Measurements from ENCODE around the gene FHIP1A.
A peak's percentile ranks its signal among the peaks of the same experiment; 100 is the strongest.
"Not testable (repeated sequence)": the region's sequence is repeated elsewhere in the genome, so short reads cannot be mapped to it uniquely, and the experiment has no call there.

FHIP1A gene

DNA sequence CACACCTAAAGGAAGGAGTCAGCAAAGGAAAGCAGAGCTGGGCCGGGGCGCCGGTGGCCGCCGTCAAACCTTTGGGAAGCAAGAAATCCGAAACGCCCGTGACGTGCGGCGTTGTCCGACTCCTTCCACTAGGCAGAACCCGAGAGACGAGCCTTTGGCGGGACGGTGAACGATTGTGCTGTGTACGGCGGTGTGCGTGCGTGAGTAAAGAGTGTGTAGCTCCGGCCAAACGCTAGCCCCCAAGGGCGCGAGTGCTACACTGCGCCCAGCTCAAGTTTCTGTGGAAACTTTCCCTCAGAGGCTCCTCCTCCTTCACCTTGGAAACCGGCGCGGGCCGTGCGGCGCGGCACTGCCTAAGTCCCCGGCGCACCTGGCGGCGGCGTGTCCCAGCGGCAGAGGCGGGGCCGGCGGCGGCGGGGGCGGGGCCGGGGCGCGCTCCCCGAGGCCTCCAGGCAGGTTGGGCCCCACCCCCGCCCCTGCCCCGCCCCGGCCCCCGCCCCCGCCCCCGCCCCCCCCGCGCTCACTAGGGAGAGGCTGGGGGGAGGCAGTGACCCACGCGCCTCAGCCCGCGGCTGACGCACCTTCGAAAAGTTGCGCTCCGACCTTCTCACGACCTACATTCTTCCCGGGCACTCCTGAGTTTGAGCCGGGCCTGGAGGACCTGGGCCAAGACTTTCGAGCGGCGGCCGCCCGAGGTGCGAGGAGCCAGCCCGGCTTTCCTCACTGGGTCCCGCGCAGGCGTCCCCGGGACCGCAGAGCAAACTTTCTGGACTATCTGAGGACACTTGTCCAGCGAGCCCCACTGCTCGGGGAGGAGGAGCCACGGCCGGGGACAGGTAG, at the start of gene FHIP1A:
Gene FHIP1A, plus strand, starts transcription at position 547 of the 840 bp plus-strand sequence. CDS start 157,084 bp downstream, outside the sequence.
- peak; percentile 81 for DNase-seq

DNA sequence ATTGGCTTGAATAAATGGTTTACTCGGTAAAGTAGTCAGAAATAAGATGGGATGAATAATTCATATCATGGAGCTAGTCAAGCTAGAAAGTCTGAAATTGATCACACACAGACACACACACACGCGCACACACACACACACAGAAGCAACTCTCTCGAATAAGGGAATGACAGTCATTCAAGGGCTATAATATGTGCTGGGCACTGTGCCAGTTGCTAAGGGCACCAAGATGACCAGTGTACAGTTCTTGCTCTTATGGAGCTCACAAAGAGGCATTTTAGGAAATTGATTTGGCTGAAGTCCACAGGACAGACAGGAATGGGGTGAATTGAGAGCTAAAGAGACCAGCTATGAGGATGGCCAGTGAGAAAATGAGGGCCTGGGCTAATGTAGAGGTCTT, 49.4 kb upstream of the FHIP1A start:
- no peak for DNase-seq

DNA sequence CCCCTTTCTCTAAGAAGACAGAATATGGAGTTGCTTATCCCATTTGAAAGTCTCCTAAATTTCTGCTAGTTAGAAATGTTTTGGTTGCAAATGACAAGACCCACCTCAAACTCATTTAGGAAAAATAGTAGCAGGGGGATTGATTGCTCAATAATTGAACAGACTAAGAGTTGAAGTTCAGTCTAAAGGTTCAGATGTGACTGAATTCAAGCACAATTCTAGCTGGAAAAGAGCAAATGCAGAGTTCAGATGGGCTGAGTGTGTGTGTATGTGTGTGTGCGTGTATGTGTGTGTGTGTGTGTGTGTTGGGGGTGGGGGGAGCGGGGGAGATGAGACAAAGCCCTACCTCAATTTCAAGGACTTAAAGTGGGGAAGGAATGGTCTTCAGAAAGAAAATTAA, 47.9 kb upstream of the FHIP1A start:
- no peak for DNase-seq

DNA sequence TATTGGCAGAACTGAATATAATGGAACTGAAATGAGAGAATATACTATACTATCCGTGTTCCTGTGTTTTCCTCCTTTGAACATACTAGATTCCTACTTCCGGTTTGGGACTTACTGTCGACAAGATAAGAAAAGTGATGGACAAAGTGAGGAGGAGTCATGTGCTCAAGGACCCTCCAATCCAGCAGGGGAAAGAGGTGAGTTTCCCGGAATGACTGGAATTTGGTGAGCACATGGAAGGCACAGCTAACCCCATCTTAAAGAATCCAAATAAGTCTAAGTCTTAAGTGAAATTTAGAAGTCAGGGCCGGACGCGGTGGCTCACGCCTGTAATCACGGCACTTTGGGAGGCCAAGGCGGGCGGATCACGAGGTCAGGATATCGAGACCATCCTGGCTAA, 47.0 kb upstream of the FHIP1A start:
- DNase-seq: no peak

DNA sequence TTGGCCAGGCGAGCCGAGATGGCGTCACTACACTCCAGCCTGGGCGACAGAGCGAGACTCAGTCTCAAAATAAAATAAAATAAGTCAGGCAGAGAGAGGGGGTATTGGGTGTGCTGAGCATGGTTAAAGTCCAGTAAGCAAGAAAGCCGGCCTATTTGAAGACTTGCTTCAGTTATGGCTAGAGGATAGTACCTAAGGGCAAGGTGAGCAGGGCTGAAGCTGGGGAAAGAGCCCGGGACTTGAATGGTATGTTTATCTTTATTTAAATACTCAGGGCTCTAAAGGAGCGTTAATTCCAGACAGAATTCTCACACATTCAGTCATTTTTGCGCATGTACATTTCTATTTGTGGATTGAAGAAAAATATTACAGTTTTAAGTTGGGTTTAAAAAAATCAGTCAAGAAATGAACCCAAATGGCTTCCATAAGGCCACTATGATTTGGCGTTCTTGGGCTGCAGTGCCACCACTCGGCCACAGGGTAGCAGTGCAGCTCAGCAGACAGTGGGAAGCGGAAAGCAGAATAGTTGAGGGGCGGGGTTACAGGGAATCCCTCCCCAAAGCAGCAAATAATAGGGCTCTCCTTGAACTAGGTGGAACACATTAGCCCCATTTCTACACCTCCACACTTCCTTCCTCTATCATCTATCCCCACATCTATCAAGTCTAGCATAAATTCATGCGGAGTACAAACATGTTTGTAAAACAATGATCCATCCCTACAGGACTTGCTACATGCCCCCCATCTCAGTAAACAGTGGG, 46.4 kb upstream of the FHIP1A start:
- peak; percentile 86 for DNase-seq

DNA sequence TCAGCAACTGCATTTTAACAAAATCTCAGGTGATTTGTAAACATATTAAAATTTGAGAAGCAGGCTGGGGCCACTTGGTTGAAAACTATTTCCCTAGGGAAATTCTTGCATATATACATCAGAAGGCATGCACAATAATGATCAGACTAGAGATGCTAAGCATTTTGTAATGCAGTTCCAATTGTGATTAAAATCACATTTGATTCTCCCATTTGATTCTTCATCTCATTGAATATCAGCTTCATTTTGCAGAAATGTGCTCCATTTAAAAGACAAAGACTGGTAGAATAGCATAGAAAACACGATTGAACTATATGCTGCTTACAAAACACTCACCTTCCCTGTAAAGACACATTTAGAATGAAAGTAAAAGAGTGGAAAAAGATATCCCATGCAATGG, 32.4 kb upstream of the FHIP1A start:
- no peak for DNase-seq

DNA sequence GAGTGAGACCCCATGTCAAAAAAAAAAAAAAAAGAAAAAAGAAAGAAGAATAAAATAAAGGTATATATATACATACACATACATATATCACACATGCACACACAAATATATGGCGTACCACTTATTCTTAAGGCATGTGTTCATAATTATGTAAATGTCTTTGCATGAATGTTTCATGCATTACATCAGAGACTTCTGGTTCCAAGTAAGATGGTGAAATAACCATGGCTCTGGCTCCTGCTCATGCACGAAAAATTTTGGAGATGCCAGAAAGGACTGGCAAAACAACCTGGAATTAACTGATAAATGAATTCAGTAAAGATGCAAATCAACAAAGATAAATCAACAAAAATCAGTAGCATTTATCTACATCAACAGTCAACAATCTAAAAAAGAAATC, 19.7 kb upstream of the FHIP1A start:
- no peak for DNase-seq

DNA sequence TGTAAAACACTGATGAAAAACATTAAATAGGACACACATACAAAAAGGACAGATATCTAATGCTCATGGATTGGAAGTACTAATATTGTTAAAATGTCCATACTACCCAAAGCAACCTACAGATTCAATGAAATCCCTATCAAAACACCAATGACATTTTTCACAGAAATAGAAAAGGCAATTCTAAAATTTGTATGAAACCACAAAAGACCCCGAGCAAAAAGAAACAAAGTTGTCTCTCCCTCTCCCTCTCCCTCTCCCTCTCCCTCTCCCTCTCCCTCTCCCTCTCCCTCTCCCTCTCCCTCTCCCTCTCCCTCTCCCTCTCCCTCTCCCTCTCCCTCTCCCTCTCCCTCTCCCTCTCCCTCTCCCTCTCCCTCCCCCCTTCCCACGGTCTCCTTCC, 19.2 kb upstream of the FHIP1A start:
- DNase-seq: not testable (repeated sequence)

DNA sequence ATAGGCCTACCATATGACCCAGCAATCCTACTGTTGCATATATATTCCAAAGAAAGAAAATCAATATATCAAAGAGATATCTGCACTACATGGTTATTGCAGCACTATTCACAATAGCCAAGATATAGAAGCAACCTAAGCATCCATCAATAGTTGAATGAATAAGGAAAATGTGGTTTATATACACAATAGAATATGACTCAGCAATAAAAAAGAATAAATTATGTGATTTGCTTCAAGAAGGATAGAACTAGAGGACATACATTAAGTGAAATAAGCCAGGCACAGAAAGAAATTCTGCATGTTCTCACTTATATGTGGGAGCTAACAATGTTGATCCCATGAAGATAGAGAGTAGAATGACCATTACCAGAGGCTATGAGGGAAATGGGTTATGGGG, 13.1 kb upstream of the FHIP1A start:
- no peak for DNase-seq

DNA sequence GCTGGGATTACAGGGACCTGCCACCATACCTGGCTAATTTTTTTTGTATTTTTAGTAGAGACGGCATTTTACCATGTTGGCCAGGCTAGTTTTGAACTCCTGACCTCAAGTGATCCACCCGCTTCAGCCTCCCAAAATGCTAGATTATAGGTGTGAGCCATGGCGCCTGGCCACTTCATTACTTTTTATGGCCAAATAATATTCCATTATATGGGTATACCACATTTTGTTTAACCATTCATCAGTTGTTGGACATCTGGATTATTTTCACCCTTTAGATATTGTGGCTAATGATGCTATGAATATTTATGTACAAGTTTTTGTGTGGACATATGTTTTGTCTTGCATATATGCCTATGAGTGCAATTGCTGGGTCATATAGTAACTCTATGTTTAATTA, 8.6 kb upstream of the FHIP1A start:
- no peak for DNase-seq

DNA sequence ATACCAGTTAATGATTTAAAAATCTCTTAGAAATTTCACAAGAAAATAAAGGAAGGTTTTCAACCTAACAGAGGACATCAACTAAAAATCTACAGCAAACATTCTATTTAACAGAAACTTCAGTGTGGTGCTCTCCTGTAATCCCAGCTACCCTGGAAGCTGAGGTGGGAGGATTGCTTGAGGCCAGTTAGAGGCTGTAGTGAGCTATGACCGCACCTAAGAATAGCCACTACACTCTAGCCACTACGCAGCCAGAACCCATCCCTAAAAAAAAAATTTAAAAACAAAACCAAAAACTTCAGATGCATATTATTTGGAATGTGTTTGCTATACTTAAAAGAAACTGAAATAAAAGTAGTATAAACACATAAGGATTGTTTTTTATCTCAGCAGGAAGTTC, 7.2 kb upstream of the FHIP1A start:
- no peak for DNase-seq

DNA sequence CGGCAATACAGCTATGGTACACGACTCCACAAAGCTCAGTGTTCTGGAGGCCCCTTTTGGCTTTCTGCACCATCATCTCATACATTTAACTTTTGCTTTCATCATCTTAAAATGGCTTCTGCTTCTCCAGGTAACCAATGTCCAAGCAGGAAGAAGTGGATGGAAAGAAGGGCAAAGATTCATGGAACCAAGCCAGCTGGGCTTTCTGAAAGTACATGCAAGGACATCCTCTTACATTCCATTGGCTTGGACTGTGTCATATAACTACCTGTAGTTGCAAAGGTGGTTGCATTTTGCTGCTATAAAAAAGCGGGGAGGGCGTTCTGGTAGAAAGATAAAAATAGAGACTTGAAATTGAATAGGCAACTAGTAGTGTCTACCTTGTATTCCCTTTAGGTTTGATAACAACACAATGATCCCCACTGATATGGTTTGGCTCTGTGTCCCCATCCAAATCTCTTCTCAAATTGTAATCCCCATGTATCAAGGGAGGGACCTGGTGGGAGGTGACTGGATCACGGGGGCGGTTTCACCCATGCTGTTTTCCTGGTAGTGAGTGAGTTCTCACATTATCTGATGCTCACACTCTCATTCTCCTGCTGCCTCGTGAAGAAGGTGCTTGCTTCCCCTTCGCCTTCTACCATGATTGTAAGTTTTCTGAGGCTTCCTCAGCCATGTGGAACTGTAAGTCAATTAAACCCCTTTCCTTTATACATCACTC, 6.7 kb upstream of the FHIP1A start:
- no peak for DNase-seq

DNA sequence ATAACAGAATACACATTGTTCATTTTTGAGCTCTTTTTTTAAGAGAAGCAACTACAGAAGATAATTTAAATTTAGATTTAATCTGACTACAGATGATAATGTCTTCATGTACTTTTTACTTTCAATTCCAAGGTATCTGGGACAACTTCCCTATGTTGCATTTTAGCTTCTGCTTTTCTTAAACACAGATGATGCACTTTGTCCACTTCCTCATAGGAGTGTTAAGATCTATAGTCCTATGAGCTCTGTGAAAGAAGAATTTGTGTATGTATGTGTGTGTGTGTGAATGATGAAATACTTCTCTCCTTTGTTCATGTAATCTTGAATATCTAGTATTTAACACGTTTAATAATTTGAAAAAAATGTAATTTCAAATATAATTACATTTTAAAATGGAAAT, 5.3 kb upstream of the FHIP1A start:
- DNase-seq: no peak

DNA sequence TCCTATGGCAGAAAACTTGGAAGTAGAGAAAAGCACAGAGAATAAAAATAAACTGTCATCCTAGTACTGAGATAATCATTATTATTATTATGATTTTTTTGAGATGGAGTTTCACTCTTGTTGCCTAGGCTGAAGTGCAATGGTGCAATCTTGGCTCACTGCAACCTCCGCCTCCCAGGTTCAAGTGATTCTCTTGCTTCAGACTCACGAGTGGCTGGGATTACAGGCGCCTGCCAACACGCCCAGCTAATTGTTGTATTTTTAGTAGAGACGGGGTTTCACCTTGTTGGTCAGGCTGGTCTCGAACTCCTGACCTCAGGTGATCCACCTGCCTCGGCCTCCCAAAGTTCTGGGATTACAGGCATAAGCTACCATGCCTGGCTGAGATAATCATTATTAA, 4.2 kb upstream of the FHIP1A start:
- DNase-seq: not testable (repeated sequence)

DNA sequence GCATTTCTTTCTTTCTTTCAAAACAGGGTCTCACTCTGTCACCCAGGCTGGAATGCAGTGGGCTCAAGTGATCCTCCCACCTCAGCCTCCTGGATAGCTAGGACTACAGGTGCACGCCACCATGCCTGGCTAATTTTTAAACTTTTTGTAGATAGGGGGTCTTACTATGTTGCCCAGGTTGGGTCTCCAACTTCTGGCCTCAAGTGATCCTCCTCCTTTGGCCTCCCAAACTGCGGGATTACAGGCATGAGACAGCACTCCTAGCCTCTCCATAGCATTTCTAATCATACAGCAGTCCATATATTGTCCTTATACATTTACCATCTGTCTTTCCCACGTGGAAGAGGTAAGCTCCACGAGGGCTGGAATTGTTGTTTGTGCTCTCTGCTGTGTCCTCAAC, 2.0 kb upstream of the FHIP1A start:
- DNase-seq: no peak

DNA sequence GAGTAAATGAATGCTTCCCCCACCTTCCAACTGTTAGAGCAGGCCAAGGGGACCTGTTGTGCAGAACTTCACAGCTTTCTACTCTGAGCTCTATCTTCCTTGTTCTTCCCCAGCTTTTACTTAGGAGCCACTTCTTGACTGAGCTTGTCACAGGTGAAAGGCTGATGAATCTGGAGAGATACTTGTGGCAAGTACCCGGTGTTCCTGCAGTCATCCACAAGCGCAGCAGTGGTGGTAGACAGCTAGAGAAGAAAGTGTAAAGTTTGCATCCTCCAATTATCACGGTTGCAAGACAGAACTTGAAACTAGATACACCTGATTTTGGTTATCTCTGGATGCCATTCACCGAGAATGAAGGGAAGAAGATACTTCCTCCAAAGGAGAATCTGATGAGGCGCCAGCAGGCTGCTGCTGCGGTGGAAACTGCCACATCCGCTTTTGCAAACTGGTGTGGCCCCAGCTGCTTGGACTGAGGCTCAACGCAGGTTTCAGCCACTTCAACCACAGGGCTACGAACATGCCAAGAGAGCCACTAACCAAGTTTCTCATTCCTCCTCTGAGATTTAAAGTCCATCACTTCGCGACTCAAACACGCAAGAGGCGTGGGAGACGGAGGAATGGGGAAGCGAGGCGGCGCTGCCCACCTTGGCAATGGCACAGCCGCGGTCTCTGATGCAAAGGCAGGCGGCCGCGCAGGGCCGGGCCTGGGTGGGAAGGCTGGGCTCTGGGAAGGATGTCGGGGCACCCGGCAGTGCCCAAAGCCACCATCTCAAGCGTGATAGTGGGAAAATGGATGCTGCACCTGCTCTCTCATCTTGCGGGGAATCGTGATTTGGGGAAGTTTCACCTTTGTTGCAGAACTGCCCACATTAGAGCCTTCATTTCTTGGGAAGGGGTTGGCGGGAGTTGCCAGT, 1.3 kb upstream of the FHIP1A start:
- DNase-seq: peak; percentile 48

DNA sequence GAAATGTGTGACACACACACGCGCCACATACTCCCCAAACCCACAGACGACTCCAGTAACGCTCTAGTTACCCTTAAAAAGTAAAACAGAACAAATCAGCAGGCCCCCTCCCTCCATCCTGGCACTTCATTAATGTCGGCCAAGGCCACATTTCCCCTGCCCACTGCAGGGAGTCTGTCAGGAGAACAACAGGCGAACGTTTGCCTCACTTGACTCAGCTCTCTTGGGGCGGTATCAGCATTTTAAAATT, 671 bp upstream of the FHIP1A start:
- DNase-seq: no peak

DNA sequence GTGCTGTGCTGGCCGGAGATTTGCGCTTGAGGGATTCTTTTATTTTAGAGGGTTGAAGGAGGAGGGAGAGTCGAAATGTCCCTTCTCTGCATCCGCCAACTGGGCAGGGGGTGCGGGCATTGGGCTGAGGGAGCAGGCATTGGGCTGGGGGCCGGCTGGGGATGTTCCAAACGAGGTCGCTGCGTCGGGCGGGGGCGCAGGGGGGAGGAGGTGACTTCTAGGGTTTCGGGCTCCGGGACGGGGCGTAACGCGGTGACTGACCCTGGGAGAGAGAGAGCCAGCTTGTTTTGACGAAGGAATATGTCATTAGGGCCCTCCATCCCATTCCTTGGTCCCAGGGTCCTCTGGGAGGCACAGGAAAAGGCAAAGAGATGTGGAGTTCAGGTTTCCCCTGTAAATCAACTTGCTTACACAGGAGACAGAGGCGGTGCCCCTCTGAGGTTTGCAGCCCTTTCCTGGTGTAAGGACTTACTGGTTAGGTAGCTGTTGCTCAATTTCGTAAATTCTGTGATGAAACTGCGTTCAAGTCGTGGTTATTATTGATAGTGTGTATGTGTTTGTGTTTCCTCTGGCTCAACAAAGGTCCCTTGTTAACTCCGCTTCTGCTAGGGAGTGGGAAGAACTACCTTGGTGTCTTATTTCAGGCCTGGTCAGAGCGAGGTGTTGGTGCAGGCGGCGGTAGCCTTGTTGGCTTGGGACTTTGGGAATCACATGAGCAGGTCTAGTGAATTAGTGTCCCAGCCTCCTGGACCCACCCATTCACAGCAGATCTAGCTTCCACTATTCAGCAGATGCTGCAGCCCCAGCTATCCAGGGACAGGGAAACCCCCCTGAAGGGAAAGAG, 716 bp downstream of the FHIP1A start:
- DNase-seq: peak; percentile 48

DNA sequence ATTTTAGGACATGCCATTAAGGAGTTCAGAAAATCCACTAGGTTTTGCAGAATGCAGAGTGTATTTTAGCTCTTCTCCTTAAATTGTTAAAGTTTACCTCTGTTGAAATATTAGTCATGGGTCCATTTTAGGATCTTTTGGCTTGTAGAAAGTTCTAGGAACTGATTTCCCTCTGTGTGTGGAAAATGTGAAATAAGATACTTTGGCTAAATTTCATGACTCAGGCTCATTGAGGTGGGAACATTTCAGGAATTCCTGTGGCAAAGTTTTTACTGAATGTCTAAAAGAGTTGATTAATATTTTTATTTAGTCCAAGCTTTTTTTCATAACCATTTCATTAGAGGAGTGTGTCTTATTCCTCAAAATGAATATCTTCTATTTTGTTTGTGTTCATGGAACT, 7.0 kb downstream of the FHIP1A start:
- no peak for DNase-seq

DNA sequence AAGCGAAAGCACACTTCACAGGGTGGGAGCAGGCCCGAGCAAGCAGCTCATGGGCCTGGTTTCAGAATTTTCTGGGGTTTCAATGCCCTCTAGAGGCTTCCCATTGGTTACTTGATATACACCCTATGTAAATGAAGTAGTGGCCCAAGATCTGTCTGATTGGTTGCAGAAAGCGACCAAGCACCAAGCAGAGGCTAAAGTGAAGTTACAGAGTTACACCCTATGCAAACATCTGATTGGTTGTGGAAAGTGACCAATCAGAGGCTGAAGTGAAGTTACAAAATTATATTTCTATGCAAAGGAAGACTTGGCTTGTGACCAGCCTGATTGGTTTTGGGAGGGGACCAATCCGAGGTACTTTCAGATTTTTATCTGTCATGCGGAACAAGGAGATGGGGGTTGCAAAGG, 8.2 kb downstream of the FHIP1A start:
- DNase-seq: no peak

DNA sequence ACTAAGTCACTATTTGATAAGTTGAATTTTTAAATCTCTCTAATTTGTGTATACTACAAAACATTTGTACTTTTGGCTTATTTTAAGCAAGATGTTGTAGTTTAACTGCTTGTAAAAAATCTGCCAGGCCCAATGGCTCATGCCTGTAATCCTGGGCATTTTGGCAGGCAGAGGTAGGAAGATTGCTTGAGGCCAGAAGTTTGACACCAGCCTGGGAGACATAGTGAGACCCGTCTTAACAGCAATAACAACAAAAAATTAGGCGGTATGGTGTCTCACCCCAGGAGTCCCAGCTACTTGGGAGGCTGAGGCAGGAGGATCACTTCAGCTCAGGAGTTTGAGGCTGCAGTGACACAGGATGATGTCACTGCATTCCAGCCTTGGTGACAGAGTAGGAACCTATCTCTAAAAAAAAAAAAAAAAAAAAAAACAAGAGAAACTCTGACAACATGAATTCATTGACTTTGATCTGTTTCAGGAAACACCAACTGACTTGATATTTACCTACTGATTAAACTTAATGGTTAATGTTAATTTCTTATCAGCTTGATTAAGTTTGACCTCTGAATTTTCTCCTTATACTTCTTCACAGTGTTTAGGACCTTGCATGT, 8.9 kb downstream of the FHIP1A start:
- no peak for DNase-seq
